GM12873 (cell line): Measurements from ENCODE around the gene CAMKK1.

Experiments
- CTCF ChIP-seq: IDR thresholded peaks from 2 replicates; pipeline ENCODE4 v1.5.1; 2012; ENCODE audit warnings: low read depth, mild to moderate bottlenecking, moderate library complexity, low read length, control low read depth; ENCODE audit not compliant: insufficient read depth; ENCODE audit errors: missing control alignments

Gene CAMKK1

GRCh38 chr17:3860939-3861700, 31.7 kb downstream of the CAMKK1 start:
- TF ChIP-seq CTCF = no peak

GRCh38 chr17:3859940-3860339, 32.9 kb downstream of the CAMKK1 start:
- TF ChIP-seq CTCF = no peak

GRCh38 chr17:3857261-3858105, 35.4 kb downstream of the CAMKK1 start:
- no peak for TF ChIP-seq CTCF

- TF ChIP-seq CTCF = no peak
Observed at GRCh38 chr17:3852561-3852960, 40.3 kb downstream of the CAMKK1 start.

- no peak for TF ChIP-seq CTCF
Observed at GRCh38 chr17:3851461-3852100, 41.3 kb downstream of the CAMKK1 start.

- TF ChIP-seq CTCF = no peak
Observed at GRCh38 chr17:3848229-3848835, 44.5 kb downstream of the CAMKK1 start.
